ENCODE results near the gene GATM. TPM values are rescaled to one million over a fixed set of nuclear protein-coding genes. Genes with fewer than 3 reads are reported as not detected.

GATM gene
- total RNA-seq, 1 donor from 2014 or later, result 251 TPM

Other genes with a start within 250 kb of the GATM start
- 3.1 TPM for gene DUOXA1, start 248.7 kb downstream of the GATM start, total RNA-seq (ENCODE audit: insufficient read depth, low replicate concordance)
- gene DUOX1, start 248.6 kb downstream of the GATM start, total RNA-seq (ENCODE audit: insufficient read depth, low replicate concordance), result 5.8 TPM
- gene SHF, start 190.6 kb downstream of the GATM start, total RNA-seq (ENCODE audit: insufficient read depth, low replicate concordance), result 24.1 TPM
- gene SLC28A2, start 126.3 kb downstream of the GATM start, total RNA-seq (ENCODE audit: insufficient read depth, low replicate concordance), result not detected
- gene SLC30A4, start 144.2 kb upstream of the GATM start, total RNA-seq (ENCODE audit: insufficient read depth, low replicate concordance), result 16.9 TPM
- gene BLOC1S6, start 208.8 kb upstream of the GATM start, total RNA-seq (ENCODE audit: insufficient read depth, low replicate concordance), result 90.3 TPM

Measured in umbilical cord (tissue), 1 donor.